ENCODE measurements around the gene CAMK2G.
"Not testable (repeated sequence)": the region's sequence is repeated elsewhere in the genome, so short reads cannot be mapped to it uniquely, and the experiment has no call there.

The CAMK2G gene

GRCh38 chr10:73812657-73813056, 61.7 kb downstream of the CAMK2G start:
- no peak for DNase-seq (ENCODE audit: low read depth in 2 of 2)

- DNase-seq (ENCODE audit: low read depth in 2 of 2): peak; percentile 26 to 37
Measured at GRCh38 chr10:73810735-73811465, 63.5 kb downstream of the CAMK2G start.

GRCh38 chr10:73810358-73810734, 64.0 kb downstream of the CAMK2G start:
- DNase-seq (ENCODE audit: low read depth in 2 of 2): no peak

GRCh38 chr10:73809061-73809818, 65.1 kb downstream of the CAMK2G start:
- no peak for DNase-seq (ENCODE audit: low read depth in 2 of 2)

GRCh38 chr10:73808021-73808815, 66.1 kb downstream of the CAMK2G start:
- no peak for DNase-seq (ENCODE audit: low read depth in 2 of 2)

GRCh38 chr10:73807471-73807870, 66.9 kb downstream of the CAMK2G start:
- no peak for DNase-seq (ENCODE audit: low read depth in 2 of 2)

- DNase-seq (ENCODE audit: low read depth in 2 of 2): no peak
Measured at GRCh38 chr10:73806176-73806950, 68.0 kb downstream of the CAMK2G start.

- DNase-seq (ENCODE audit: low read depth in 2 of 2): no peak
Measured at GRCh38 chr10:73803680-73804286, 70.6 kb downstream of the CAMK2G start.

GRCh38 chr10:73802276-73802991, 71.9 kb downstream of the CAMK2G start:
- DNase-seq (ENCODE audit: low read depth in 2 of 2): no peak

- no peak for DNase-seq (ENCODE audit: low read depth in 2 of 2)
Measured at GRCh38 chr10:73801253-73801590, 73.1 kb downstream of the CAMK2G start.

- DNase-seq (ENCODE audit: low read depth in 2 of 2): no peak
Measured at GRCh38 chr10:73800560-73801252, 73.6 kb downstream of the CAMK2G start.

- DNase-seq (ENCODE audit: low read depth in 2 of 2): no peak
Measured at GRCh38 chr10:73799899-73800559, 74.3 kb downstream of the CAMK2G start.

- no peak for DNase-seq (ENCODE audit: low read depth in 2 of 2)
Measured at GRCh38 chr10:73798927-73799560, 75.3 kb downstream of the CAMK2G start.

- DNase-seq (ENCODE audit: low read depth in 2 of 2): no peak
Measured at GRCh38 chr10:73798087-73798486, 76.3 kb downstream of the CAMK2G start.

GRCh38 chr10:73797324-73798025, 76.9 kb downstream of the CAMK2G start:
- no peak for DNase-seq (ENCODE audit: low read depth in 2 of 2)

GRCh38 chr10:73796766-73797165, 77.6 kb downstream of the CAMK2G start:
- no peak for DNase-seq (ENCODE audit: low read depth in 2 of 2)

- DNase-seq (ENCODE audit: low read depth in 2 of 2): not testable (repeated sequence)
Measured at GRCh38 chr10:73796035-73796434, 78.3 kb downstream of the CAMK2G start.

- not testable (repeated sequence) for DNase-seq (ENCODE audit: low read depth in 2 of 2)
Measured at GRCh38 chr10:73795491-73795890, 78.9 kb downstream of the CAMK2G start.

Data from activated CD4-positive, alpha-beta T cell treated with anti-CD3 and anti-CD28 coated beads for 24 hours (primary cell).